Fibroblast of pulmonary artery (primary cell): ENCODE results near the gene CAPN12.
"Not testable (repeated sequence)": the region's sequence is repeated elsewhere in the genome, so short reads cannot be mapped to it uniquely, and the experiment has no call there.

ENCODE experiments used
- DNase-seq: peaks from one replicate; pipeline ENCODE4 v3.0.0-alpha.2; 2010; ENCODE audit warnings: low read depth
- H3K4me3 ChIP-seq: replicated peaks from 2 replicates; pipeline ENCODE4 v1.5.1; 2011; ENCODE audit warnings: low read depth, mild to moderate bottlenecking, control low read depth, low read length, moderate library complexity
- CTCF ChIP-seq: IDR thresholded peaks from 2 replicates; pipeline ENCODE4 v1.5.1; 2011; ENCODE audit warnings: mild to moderate bottlenecking, control low read depth, low read length, inconsistent platforms; ENCODE audit errors: missing control alignments

Gene CAPN12

GRCh38 chr19:38786572-38787265 lies 42.4 kb upstream of the CAPN12 start:
- no peak for DNase-seq
- no peak overlapping the region for H3K4me3 ChIP-seq
- no peak for TF ChIP-seq CTCF

- not testable (repeated sequence) for DNase-seq, H3K4me3 ChIP-seq
Measured at GRCh38 chr19:38786061-38786460, 41.8 kb upstream of the CAPN12 start.

- TF ChIP-seq CTCF = no peak
- DNase-seq = no peak
- no peak overlapping the region for H3K4me3 ChIP-seq
Measured at GRCh38 chr19:38785187-38785699, 41.0 kb upstream of the CAPN12 start.

GRCh38 chr19:38784224-38784623 lies 40.0 kb upstream of the CAPN12 start:
- DNase-seq = peak; percentile 43
- H3K4me3 ChIP-seq = no peak overlapping the region
- no peak for TF ChIP-seq CTCF

GRCh38 chr19:38782212-38782611 lies 37.9 kb upstream of the CAPN12 start:
- H3K4me3 ChIP-seq, DNase-seq: not testable (repeated sequence)

- H3K4me3 ChIP-seq = no peak overlapping the region
- DNase-seq = no peak
- no peak for TF ChIP-seq CTCF
Measured at GRCh38 chr19:38781058-38781457, 36.8 kb upstream of the CAPN12 start.

GRCh38 chr19:38780443-38780842 lies 36.2 kb upstream of the CAPN12 start:
- no peak for DNase-seq
- no peak overlapping the region for H3K4me3 ChIP-seq
- no peak for TF ChIP-seq CTCF

- H3K4me3 ChIP-seq = no peak overlapping the region
- TF ChIP-seq CTCF = no peak
- DNase-seq = no peak
Measured at GRCh38 chr19:38778733-38779132, 34.5 kb upstream of the CAPN12 start.
